HFF-Myc (cell line): Measurements from ENCODE around the gene POC1A.
"Not testable (repeated sequence)": the region's sequence is repeated elsewhere in the genome, so short reads cannot be mapped to it uniquely, and the experiment has no call there.

Experiments used
- DNase-seq: peaks from one replicate; pipeline ENCODE4 v3.0.0-alpha.2; 2011; ENCODE audit warnings: low read depth; ENCODE audit errors: extremely low read depth
- H3K4me3 ChIP-seq: replicated peaks from 2 replicates; pipeline ENCODE4 v1.5.1; 2011; ENCODE audit warnings: low read depth, mild to moderate bottlenecking, control low read depth, low read length
- CTCF ChIP-seq: IDR thresholded peaks from 2 replicates; pipeline ENCODE4 v1.5.1; 2012; ENCODE audit warnings: mild to moderate bottlenecking, low read depth, low read length, control low read depth; ENCODE audit errors: missing control alignments

Gene POC1A

GRCh38 chr3:52172262-52172757 lies 18.1 kb upstream of the POC1A start:
- DNase-seq, result no peak
- no peak overlapping the region for H3K4me3 ChIP-seq
- no peak for TF ChIP-seq CTCF

GRCh38 chr3:52171514-52172261 lies 17.5 kb upstream of the POC1A start:
- DNase-seq, result no peak
- TF ChIP-seq CTCF, result no peak
- no peak overlapping the region for H3K4me3 ChIP-seq

- H3K4me3 ChIP-seq, DNase-seq: not testable (repeated sequence)
These were observed 16.0 kb upstream of the POC1A start for GRCh38 chr3:52170217-52170616.

GRCh38 chr3:52167240-52167639 lies 13.0 kb upstream of the POC1A start:
- TF ChIP-seq CTCF, result no peak
- no peak for DNase-seq
- H3K4me3 ChIP-seq, result no peak overlapping the region

GRCh38 chr3:52162250-52162872 lies 8.1 kb upstream of the POC1A start:
- DNase-seq, result no peak
- TF ChIP-seq CTCF, result no peak
- no peak overlapping the region for H3K4me3 ChIP-seq

GRCh38 chr3:52159503-52159902 lies 5.3 kb upstream of the POC1A start:
- no peak for DNase-seq
- TF ChIP-seq CTCF, result no peak
- no peak overlapping the region for H3K4me3 ChIP-seq

- DNase-seq, result no peak
- TF ChIP-seq CTCF, result no peak
- no peak overlapping the region for H3K4me3 ChIP-seq
These were observed 1.7 kb upstream of the POC1A start for GRCh38 chr3:52155912-52156311.
